T-helper 22 cell (primary cell): Measurements from ENCODE around the gene IQCK.
"Not testable (repeated sequence)": the region's sequence is repeated elsewhere in the genome, so short reads cannot be mapped to it uniquely, and the experiment has no call there.

ENCODE experiments used
- DNase-seq: peaks from one replicate; pipeline ENCODE4 v3.0.0-alpha.2; 2020; ENCODE audit warnings: low read depth

Gene IQCK

GRCh38 chr16:19757762-19758595 is 39.9 kb downstream of the IQCK start:
- no peak for DNase-seq

DNA sequence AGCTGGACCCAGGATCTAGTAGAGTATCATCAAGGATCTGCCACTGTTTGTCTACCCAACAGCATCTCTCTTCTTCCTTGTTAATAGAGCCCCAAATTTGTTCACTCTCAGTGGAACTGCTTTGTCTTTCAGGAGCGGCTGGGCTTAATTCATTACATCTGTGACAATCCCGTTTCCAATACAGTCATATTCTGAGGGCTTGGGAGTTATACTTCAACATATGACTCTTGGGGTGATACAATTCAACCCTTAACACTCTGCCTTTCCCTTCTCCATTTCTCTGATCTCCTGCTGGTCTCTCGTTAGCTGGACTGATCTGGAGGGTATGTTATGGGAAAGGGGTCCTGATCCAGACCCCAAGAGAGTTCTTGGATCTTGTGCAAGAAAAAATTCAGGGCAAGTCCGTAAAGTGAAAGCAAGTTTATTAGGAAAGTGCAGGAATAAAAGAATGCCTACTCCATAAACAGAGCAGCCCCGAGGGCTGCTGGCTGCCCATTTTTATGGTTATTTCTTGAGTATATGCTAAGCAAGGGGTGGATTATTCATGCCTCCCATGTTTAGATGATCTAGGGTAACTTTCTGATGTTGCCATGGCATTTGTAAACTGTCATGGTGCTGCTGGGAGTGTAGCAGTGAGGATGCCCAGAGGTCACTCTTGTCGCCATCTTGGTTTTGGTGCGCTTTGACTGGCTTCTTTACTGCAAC is 42.4 kb downstream of the IQCK start:
- DNase-seq: no peak

DNA sequence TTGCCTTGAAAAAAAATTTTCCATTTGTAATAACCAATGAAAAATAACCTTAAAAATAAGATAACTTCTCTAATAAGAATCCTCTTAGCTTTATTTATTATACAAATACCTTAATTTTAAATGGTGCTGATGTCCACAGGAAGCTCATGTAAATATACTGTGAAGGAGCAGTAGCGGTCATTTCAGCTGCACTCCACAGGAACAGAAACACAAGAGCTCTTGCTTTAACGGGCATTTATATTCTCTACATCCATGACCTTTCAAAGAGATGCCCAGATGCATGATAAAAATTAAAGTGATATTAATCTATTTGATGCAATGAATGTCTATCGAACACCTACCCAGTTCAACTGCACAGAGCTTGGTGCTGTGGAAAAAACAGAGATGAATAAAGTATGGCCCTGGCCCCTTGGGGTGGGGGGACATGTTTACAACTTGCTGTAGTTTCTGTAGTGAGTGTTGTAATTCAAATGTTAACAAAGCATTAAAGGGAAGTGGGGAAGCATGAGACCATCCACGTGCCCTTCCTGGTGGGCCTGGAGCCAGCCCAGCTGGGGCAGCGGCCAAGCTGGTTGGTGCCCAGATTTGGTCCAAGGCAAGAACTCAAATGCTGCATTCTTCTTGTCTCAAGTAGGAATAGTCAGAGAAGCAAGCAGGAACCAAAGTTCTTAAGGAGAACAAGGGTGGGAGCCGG is 47.9 kb downstream of the IQCK start:
- no peak for DNase-seq

DNA sequence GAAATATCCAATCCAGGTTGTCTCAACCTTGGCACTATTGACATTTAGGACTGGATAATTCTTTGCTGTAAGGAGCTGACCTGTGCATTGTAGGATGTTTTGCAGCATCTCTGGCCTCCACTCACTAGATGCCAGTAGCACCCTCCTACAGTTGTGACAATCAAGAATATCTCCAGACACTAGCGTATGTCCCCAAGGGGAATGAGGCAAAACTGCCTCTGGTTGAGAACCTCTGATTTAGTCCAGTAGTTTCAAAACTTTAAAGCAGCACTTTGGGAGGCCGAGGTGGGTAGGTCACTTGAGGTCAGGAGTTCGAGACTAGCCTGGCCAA is 48.4 kb downstream of the IQCK start:
- DNase-seq: no peak

DNA sequence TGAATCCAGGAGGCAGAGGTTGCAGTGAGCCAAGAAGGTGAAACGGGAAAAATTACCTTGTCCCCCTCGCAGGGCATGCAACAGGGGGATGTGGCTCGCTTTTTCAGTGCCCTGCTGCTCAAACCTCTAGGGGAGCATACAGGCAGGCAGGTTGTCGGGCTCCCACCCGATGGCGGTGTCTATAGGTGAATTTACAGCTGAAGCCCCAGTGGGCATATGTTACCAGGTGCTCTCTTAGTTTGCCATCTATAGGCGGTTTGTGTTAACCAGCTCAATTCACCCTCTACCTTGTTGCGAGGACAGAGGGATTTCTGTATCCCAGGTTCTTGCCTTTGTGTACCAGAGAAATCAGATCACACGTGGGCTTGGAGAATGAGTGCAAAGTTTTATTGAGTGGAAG is 48.9 kb downstream of the IQCK start:
- DNase-seq: no peak

- no peak for DNase-seq
Observed at GRCh38 chr16:19767497-19767896, 49.4 kb downstream of the IQCK start.

- DNase-seq: no peak
Observed at GRCh38 chr16:19769239-19769638, 51.2 kb downstream of the IQCK start.

DNA sequence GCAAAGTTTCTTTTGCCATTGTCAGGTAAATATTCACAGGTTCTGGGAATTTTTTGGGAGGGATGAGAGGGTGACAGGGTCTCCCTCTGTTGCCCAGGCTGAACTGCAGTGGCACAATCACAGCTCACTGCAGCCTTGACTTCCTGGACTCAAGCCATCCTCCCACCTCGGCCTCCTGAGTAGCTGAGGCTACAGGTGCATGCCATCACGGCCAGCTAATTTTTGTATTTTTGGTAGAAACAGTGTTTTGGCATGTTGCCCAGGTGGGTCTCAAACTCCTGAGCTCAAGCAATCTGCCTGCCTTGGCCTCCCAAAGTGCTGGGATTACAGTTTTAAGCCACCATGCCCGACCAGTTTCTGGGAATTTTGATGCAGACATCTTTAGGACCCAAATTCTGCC is 53.0 kb downstream of the IQCK start:
- DNase-seq: no peak

GRCh38 chr16:19771796-19772195 is 53.7 kb downstream of the IQCK start:
- no peak for DNase-seq

DNA sequence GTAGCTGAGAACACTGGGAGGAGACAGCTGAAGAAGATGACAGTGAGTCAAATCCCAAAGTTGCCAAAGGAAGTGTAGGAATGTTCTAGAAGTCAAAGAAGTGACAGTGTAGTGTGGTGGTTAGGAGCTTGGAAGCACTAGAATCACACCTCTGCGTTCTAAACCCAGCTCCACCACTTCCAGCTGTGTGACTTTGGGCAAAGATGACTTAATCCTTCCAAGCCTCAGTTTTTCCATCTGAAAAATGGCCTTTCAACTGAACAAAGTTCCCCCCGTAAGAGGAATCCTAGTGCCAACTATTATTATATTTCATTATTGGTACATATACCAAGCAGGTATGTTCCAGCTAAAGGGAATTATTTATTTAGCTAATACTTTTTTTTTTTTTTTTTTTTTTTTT is 56.0 kb downstream of the IQCK start:
- no peak for DNase-seq

DNA sequence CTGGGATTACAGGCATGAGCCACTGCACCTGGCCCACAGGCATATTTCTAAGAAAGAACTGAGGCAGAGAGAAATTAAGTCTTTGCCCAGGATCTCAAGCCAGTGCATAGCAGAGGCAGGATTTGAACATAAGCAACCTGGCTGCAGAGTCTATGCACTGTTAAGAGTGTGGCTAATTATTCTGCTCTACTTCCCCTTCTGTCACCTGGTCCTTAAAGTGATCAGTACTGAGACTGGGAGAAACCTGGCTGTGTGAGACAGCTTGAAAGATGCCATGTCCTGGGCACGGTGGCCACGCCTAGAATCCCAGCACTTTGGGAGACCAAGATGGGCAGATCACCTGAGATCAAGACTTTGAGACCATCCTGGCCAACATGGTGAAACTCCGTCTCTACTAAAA is 58.1 kb downstream of the IQCK start:
- no peak for DNase-seq

DNA sequence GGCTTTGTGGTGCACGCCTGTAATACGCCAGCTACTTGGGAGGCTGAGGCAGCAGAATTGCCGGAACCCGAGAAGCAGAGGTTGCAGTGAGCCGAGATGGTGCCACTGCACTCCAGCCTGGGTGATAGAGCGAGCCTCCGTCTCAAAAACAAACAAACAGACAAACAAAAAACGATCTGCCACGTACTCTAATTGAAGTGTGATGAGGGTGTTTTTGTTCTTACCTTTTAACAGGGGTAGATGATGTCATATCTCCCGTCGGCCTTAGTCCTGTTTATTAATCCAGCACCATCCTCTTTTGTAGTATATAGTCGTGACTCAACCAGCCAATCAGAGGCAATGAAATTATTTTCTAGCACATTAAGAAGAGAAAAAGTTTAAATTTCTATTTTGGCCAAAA is 58.5 kb downstream of the IQCK start:
- no peak for DNase-seq

DNA sequence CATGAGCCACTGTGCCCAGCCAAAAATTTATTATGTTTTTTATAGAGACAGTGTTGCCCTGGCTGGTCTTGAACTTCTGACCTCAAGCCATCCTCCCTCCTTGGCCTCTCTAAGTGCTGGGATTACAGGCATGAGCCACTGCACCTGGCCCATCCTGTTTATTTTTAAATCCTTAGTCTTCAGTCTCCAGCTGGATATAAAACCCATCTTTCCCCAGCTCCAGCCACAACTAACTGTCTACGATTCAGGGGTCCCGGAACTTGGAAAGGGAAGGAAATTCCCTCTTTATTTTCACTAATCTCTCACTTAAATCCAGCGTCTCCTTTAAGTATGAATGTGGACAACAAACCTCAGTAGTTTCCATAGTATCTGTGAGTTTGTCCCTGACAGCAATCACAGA is 62.2 kb downstream of the IQCK start:
- no peak for DNase-seq

DNA sequence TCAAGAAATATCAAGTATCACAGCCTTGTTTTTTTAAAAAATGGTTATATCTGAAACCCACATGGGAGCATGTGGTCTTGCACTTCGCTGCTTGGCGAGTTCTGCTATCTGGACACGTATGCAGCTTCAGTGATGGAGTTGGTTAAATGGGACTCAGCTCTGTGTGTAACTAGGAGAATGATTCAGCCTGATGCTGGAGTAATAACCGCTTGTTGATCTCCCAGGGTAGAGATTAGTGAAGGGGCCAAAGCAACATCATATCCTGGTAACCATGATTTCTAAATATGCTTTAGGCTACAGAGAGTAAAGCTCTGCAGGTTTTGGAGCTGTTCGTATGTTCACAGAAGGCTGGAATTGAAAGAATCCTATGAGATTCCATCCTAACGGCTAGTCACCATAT is 63.2 kb downstream of the IQCK start:
- no peak for DNase-seq

- DNase-seq: no peak
Observed at GRCh38 chr16:19783363-19784182, 65.5 kb downstream of the IQCK start.

DNA sequence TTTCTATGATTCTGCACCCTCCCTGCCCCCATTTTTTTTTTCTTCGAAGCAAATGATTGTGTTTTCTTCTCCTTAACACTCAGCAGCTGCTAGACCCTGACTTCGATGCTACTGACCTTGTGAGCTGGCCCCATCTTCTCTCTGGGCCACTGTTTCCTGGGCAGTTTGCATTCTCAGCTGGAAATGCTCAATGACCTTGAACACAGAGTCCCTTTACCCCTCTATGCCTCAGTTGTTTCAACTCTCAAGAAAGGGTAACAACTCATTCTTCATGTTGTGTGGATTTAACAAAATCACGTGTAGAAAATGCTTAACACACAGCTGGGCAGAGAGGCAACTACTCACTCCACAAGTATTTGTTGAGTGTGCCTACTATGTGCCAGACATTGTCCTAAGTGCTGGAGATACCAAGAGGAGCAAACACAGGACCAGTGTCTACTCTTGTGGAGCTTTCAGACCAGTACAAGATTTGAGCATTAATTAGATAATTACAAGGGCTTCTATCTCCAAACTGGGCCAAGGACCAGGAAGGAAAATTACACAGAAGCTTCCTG is 66.2 kb downstream of the IQCK start:
- no peak for DNase-seq

- no peak for DNase-seq
Observed at GRCh38 chr16:19785081-19785480, 67.0 kb downstream of the IQCK start.

DNA sequence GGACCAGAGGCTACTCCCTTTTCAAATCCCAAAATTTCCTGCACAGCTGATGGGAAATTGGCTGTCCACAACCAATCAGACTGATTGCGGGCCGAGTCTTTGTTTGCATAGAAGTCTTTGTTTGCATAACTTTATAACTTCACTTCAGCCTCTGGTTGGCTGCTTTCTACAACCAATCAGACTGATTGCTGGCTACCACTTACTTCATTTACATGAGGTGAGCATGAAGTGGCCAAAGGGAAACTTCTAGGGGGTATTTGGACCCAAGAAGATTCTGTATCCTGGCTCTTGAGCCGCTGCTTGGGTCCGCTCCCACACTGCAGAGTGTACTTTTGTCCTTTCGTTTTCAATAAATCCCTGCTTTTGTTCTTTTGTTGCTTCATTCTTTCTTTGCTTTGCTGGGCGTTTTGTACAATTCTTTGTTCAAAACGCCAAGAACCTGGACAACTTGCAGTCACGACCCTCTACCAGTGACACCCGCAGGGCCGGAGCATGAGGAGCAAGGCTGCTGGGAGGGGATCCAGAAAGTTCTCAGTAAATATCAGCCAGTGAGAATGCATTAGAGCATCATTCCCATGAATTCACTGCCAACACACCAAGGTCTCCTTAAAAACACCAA is 67.5 kb downstream of the IQCK start:
- no peak for DNase-seq

DNA sequence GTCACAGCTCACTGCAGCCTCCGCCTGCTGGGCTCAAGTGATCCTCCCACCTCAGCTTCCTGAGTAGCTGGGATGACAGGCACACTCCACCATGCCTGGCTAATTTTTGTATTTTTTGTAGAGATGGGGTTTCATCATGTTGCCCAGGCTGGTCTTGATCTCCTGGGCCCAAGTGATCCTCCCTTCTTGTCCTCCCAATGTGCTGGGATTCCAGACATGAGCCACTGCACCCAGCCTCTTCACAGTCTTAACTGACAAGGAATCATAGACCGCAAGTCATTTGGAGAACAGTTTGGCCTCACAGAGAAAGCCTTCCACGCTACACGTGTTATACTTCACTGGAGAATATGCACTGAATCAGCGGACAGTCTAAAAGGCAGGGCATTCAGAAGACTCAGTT is 83.3 kb downstream of the IQCK start:
- not testable (repeated sequence) for DNase-seq

GRCh38 chr16:19801824-19802223 is 83.8 kb downstream of the IQCK start:
- DNase-seq: not testable (repeated sequence)

DNA sequence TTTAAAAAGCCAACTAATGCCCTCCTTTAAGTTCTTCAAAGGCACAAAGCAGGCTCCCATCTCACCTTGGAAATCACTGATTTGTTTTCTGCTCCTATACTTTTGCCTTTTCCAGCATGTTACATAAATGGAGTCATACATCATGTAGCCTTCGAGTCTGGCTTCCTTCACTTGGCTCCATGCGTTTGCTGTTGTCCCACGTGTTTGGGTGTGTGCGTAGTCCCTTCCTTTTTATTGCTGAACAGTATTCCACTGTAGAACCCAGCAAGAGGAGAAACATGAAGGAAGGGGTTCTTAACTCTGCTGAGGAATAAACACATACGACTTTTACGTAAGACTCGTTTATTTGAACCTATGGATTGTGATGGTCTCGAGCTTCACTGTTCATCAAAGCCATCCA is 84.5 kb downstream of the IQCK start:
- DNase-seq: no peak
